GM12878 (cell line): Measurements from ENCODE around the gene LETM1. TPM values are rescaled to one million over a fixed set of nuclear protein-coding genes. Genes with fewer than 3 reads are reported as not detected.
A peak's percentile ranks its signal among the peaks of the same experiment; 100 is the strongest.

Experiments used
- ATAC-seq: fragments of 200-7000 bp; cut with Tn5 transposase; 3 replicates; pipeline ENCODE4 v1.9.1; 2020; ENCODE audit warnings: mild to moderate bottlenecking, moderate library complexity
- BruUV-seq: library from RNA; stranded (reverse); fragments of 400-500 nt; replicated peaks from 2 replicates; lab custom pipeline; 2021; lab: Mats Ljungman, UMichigan
- CTCF ChIA-PET: fragments of 300-600 bp; sonication (Branson Sonifier 250); formaldehyde crosslinking; extraction: SDS; loops from one replicate; lab custom pipeline; 2021; ENCODE audit warnings: inconsistent platforms; lab: Yijun Ruan, JAX
- POLR2A ChIA-PET: fragments of 350-600 bp; formaldehyde crosslinking; extraction: SDS; loops from one replicate; lab custom pipeline; 2021; ENCODE audit warnings: inconsistent platforms; lab: Charles Lee
- RAD21 ChIA-PET: fragments of 300-600 bp; sonication (Branson Sonifier 250); formaldehyde crosslinking; loops from one replicate; lab custom pipeline; 2023; ENCODE audit warnings: antibody characterized with exemption; ENCODE audit not compliant: unreplicated experiment; lab: Charles Lee
- SMC1A ChIA-PET: fragments of 300-600 bp; sonication (Branson Sonifier 250); formaldehyde crosslinking; loops from one replicate; lab custom pipeline; 2023; ENCODE audit not compliant: unreplicated experiment, uncharacterized antibody; lab: Charles Lee
- DNase-seq: peaks from one replicate; pipeline ENCODE4 v3.0.0-alpha.2; 2011; ENCODE audit warnings: low read depth, low spot score
- FAIRE-seq: peaks from 3 replicates; lab custom pipeline; 2011; peaks lifted over from hg19 to GRCh38; lab: Jason Lieb, UNC
- H2AFZ ChIP-seq: 2 replicates; pipeline ENCODE4 v1.6.0; 2011; ENCODE audit warnings: low read depth, low read length, control low read depth; ENCODE audit not compliant: control insufficient read depth
- H3K27ac ChIP-seq: 2 replicates; pipeline ENCODE4 v1.5.1; 2011; ENCODE audit warnings: control low read depth; ENCODE audit not compliant: control insufficient read depth, insufficient read depth
- H3K27me3 ChIP-seq, 2 experiments: replicated peaks in 1 of 2; 2 replicates each; pipeline versions ENCODE4 v1.6.0 to v1.6.1; 2011; ENCODE audit warnings: low read length in 1 of 2; ENCODE audit not compliant: control insufficient read depth in 2 of 2, insufficient read depth in 2 of 2
- H3K36me3 ChIP-seq, 2 experiments: 2 replicates each; pipeline ENCODE4 v1.5.1; 2011; ENCODE audit warnings: low read length in 1 of 2; ENCODE audit not compliant: control insufficient read depth in 2 of 2, insufficient read depth in 2 of 2
- H3K4me1 ChIP-seq: 2 replicates; pipeline ENCODE4 v1.6.1; 2011; ENCODE audit warnings: mild to moderate bottlenecking, low read length, moderate library complexity, mixed read lengths; ENCODE audit not compliant: control insufficient read depth, insufficient read depth
- H3K4me2 ChIP-seq: 2 replicates; pipeline ENCODE4 v1.6.0; 2011; ENCODE audit warnings: control low read depth; ENCODE audit not compliant: control insufficient read depth, insufficient read depth
- H3K4me3 ChIP-seq: fragments of 200-600 bp; sonication (generic); 2 replicates; pipeline ENCODE4 v1.5.1; 2016
- H3K79me2 ChIP-seq: 2 replicates; pipeline ENCODE4 v1.6.0; 2011; ENCODE audit warnings: low read length; ENCODE audit not compliant: control insufficient read depth, insufficient read depth
- H3K9ac ChIP-seq: 2 replicates; pipeline ENCODE4 v1.8.0; 2011; ENCODE audit warnings: low read length, control low read depth, mixed read lengths; ENCODE audit not compliant: control insufficient read depth, insufficient read depth
- H3K9me3 ChIP-seq: replicated peaks from 3 replicates; pipeline ENCODE4 v1.5.1; 2011; ENCODE audit warnings: mild to moderate bottlenecking, low read length; ENCODE audit not compliant: control insufficient read depth, insufficient read depth
- H4K20me1 ChIP-seq: 2 replicates; pipeline ENCODE4 v1.6.0; 2011; ENCODE audit not compliant: control insufficient read depth, insufficient read depth
- BRCA1 ChIP-seq: IDR thresholded peaks from 2 replicates; pipeline ENCODE4 v1.6.1; 2011; ENCODE audit warnings: low read depth, low read length, improper control_type of control experiment
- CREB1 ChIP-seq: IDR thresholded peaks from 2 replicates; pipeline ENCODE4 v1.6.1; 2012; ENCODE audit warnings: low read depth, mild to moderate bottlenecking, inconsistent platforms
- LARP7 ChIP-seq: fragments of 450-650 bp; IDR thresholded peaks from 2 replicates; pipeline ENCODE4 v1.6.1; 2017; ENCODE audit warnings: mild to moderate bottlenecking
- MYC ChIP-seq: IDR thresholded peaks from 2 replicates; pipeline ENCODE4 v1.6.1; 2011; ENCODE audit warnings: mild to moderate bottlenecking, low read length, moderate library complexity, inconsistent platforms; ENCODE audit not compliant: insufficient read depth, insufficient replicate concordance, insufficient read length, severe bottlenecking
- NBN ChIP-seq: fragments of 450-650 bp; IDR thresholded peaks from 2 replicates; pipeline ENCODE4 v1.6.1; 2016
- NFIC ChIP-seq: IDR thresholded peaks from 2 replicates; pipeline ENCODE4 v1.6.1; 2012; ENCODE audit warnings: low read depth, mild to moderate bottlenecking, inconsistent platforms, low read length, moderate library complexity
- POLR2AphosphoS5 ChIP-seq: IDR thresholded peaks from 2 replicates; pipeline ENCODE4 v1.6.1; 2011; ENCODE audit warnings: mild to moderate bottlenecking, low read length, inconsistent platforms
- POU2F2 ChIP-seq: IDR thresholded peaks from 3 replicates; pipeline ENCODE4 v1.6.1; 2011; ENCODE audit warnings: low read depth, mild to moderate bottlenecking, low read length, borderline replicate concordance
- RBBP5 ChIP-seq: fragments of 200-600 bp; sonication (generic); conservative IDR thresholded peaks from 2 replicates; pipeline ENCODE4 v1.6.1; 2016
- ZNF207 ChIP-seq: fragments of 450-650 bp; IDR thresholded peaks from 2 replicates; pipeline ENCODE4 v1.6.1; 2014; ENCODE audit warnings: antibody characterized with exemption, mild to moderate bottlenecking, borderline replicate concordance
- WGBS: methylation state at CpG from one replicate; pipeline ENCODE4 v1.1.6; 2016; ENCODE audit warnings: low lambda C conversion rate; ENCODE audit not compliant: insufficient replicate concordance, insufficient coverage; ENCODE audit errors: missing lambda C conversion rate; 5-methylcytosine and 5-hydroxymethylcytosine counted together
- in situ Hi-C: fragments of 300-500 bp; cut with MboI; formaldehyde crosslinking; loops from 9 replicates; pipeline ENCODE4 v1.14.3; 2018; ENCODE audit warnings: mixed read lengths
- intact Hi-C: fragments of 100-400 bp; cut with micrococcal nuclease; formaldehyde crosslinking; loops from one replicate; pipeline ENCODE4 v1.14.2; 2022; ENCODE audit not compliant: unreplicated experiment
- polyA plus RNA-seq, 11 experiments: library from polyadenylated mRNA; depleted of rRNA in 4 of 11; unstranded in 6 of 11; stranded (reverse) in 5 of 11; fragments of >200 nt; fragmentation: Nextera tagmentation in 4 of 11; fragmentation: Illumina TruSeq in 1 of 11; extraction: Ambion mirVana in 4 of 11; extraction: Trizol in 1 of 11; gene quantifications; 1 replicate in 1 of 11; 2 replicates in 10 of 11; pipeline versions ENCODE4 v1.2.1 to v1.2.3, GENCODE V29; 2011 to 2016; ENCODE audit warnings: inconsistent platforms in 2 of 11, missing spikeins in 2 of 11, low read depth in 1 of 11
- total RNA-seq, 4 experiments: library from RNA; depleted of rRNA in 3 of 4; stranded (reverse); fragments of >200 nt in 3 of 4; fragmentation: Illumina TruSeq in 1 of 4; extraction: Trizol in 1 of 4; gene quantifications; 2 replicates each; pipeline versions ENCODE4 v1.2.1 to v1.2.3, GENCODE V29; 2013 to 2021
- TF ChIP-seq, protein P1 (sequence below): fragments of 450-650 bp; conservative IDR thresholded peaks from 2 replicates; pipeline ENCODE4 v1.6.1; 2017; ENCODE audit warnings: mild to moderate bottlenecking, moderate library complexity
- TF ChIP-seq, protein P2 (sequence below): fragments of 450-650 bp; IDR thresholded peaks from 2 replicates; pipeline ENCODE4 v1.6.1; 2017; ENCODE audit warnings: mild to moderate bottlenecking, moderate library complexity
- TF ChIP-seq, protein P3 (sequence below): IDR thresholded peaks from 2 replicates; pipeline ENCODE4 v1.6.1; 2012; ENCODE audit warnings: low read depth, low read length, improper control_type of control experiment
- TF ChIP-seq, protein P4 (sequence below): fragments of 450-650 bp; IDR thresholded peaks from 2 replicates; pipeline ENCODE4 v1.6.1; 2017; ENCODE audit warnings: low read depth, mild to moderate bottlenecking, moderate library complexity

Gene LETM1
- total and polyA plus RNA-seq, 10 of the 15 experiments (the other 5 are each of a cell fraction or from before 2014, with no cell fraction given): 2.6 to 65.2 (median 30.2) TPM

DNA sequence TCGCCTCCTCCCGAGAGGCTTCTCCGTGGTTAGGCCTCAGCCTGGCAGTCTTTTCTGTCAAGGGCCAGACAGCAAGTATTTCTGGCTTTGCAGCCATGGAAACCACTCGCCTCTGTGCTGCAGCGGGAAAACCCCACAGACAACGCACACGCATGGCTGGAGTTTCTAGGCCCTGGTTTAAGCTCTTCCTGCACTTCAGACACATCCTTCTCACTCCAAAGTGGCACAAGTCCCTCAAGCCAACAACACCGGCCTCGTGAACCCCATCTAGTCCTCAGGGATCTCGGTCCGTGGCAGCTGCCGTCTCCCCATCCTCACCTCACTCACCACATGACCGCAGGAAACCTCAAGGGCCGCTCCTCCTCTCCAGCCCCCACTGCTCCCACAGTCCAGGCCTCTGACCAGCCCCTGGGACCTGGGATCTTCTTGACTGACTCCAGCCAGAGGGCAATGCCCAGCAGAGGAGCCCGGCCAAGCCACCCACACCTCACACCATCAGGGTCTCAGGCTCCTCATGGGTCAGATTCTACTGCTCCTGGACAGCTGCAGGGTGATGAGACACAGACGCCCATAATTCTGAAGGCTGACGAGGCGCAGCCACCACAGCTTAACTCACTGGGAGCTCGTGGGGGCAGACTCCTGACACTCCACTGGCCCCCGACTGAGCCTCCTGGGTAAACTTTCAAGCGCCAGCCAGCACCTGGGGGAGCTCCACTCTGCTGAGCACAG is 21.7 kb downstream of the LETM1 start:
- Histone ChIP-seq H3K4me2 (peak overlapping the region; percentile 89), H3K9me3 (no peaks in the 10 kb centered on the region), H3K79me2 (peaks cover 2% of the 10 kb centered on the region), H3K27ac (peak overlapping the region; percentile 87), H3K36me3 (peaks cover 20 to 32% of the 10 kb centered on the region in 2 experiments), H3K27me3 (no peaks in the 10 kb centered on the region), H3K4me1 (peaks cover 30% of the 10 kb centered on the region), H3K4me3 (no peak overlapping the region), H2AFZ (peak overlapping the region; percentile 88), H3K9ac (peak overlapping the region; percentile 32), H4K20me1 (no peaks in the 10 kb centered on the region)
- DNase-seq (peak; percentile 55), ATAC-seq (peak; percentile 96), FAIRE-seq (peak; percentile 92)
- 9% methylated on average over 21 of the region's 21 CpGs for WGBS
- SMC1A ChIA-PET: interaction anchor here (0.8 to 3.3 kb wide), 9 partner anchors 12 to 65 kb away, joined by 3 to 25 read pairs (median 4); no protein-coding TSS in a partner anchor
- intact Hi-C loops: loop anchor here (1.0 kb wide), 1 partner anchor 65 kb away; no protein-coding TSS in a partner anchor
- RAD21 ChIA-PET: interaction anchor here (0.8 to 2.1 kb wide), 5 partner anchors 21 to 68 kb away, joined by 3 to 16 read pairs (median 3); no protein-coding TSS in a partner anchor
- BruUV-seq: TSS peak; percentile 32
- in situ Hi-C loops: no loop called here
- POLR2A ChIA-PET: interaction anchor here (0.5 to 1.6 kb wide), 8 partner anchors 9 to 575 kb away, joined by 3 to 8 read pairs (median 3); partner anchors contain the start of genes NSD2, TACC3 and TMEM129
- CTCF ChIA-PET: interaction anchor here (1.1 to 3.3 kb wide), 7 partner anchors 10 to 141 kb away, joined by 3 to 20 read pairs (median 6); partner anchors contain the start of gene LETM1
- TF ChIP-seq, protein P1, sequence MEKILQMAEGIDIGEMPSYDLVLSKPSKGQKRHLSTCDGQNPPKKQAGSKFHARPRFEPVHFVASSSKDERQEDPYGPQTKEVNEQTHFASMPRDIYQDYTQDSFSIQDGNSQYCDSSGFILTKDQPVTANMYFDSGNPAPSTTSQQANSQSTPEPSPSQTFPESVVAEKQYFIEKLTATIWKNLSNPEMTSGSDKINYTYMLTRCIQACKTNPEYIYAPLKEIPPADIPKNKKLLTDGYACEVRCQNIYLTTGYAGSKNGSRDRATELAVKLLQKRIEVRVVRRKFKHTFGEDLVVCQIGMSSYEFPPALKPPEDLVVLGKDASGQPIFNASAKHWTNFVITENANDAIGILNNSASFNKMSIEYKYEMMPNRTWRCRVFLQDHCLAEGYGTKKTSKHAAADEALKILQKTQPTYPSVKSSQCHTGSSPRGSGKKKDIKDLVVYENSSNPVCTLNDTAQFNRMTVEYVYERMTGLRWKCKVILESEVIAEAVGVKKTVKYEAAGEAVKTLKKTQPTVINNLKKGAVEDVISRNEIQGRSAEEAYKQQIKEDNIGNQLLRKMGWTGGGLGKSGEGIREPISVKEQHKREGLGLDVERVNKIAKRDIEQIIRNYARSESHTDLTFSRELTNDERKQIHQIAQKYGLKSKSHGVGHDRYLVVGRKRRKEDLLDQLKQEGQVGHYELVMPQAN: no peak
- TF ChIP-seq MYC (peak; percentile 29), RBBP5 (no peak), POLR2AphosphoS5 (no peak), NBN (peak; percentile 41; the same call in 1 of the 2 replicates), NFIC (no peak), CREB1 (no peak), BRCA1 (no peak), ZNF207 (no peak), POU2F2 (0 out of 3 replicates have a peak, but pooled peaks have one; percentile 9), LARP7 (no peak)
- TF ChIP-seq, protein P2, sequence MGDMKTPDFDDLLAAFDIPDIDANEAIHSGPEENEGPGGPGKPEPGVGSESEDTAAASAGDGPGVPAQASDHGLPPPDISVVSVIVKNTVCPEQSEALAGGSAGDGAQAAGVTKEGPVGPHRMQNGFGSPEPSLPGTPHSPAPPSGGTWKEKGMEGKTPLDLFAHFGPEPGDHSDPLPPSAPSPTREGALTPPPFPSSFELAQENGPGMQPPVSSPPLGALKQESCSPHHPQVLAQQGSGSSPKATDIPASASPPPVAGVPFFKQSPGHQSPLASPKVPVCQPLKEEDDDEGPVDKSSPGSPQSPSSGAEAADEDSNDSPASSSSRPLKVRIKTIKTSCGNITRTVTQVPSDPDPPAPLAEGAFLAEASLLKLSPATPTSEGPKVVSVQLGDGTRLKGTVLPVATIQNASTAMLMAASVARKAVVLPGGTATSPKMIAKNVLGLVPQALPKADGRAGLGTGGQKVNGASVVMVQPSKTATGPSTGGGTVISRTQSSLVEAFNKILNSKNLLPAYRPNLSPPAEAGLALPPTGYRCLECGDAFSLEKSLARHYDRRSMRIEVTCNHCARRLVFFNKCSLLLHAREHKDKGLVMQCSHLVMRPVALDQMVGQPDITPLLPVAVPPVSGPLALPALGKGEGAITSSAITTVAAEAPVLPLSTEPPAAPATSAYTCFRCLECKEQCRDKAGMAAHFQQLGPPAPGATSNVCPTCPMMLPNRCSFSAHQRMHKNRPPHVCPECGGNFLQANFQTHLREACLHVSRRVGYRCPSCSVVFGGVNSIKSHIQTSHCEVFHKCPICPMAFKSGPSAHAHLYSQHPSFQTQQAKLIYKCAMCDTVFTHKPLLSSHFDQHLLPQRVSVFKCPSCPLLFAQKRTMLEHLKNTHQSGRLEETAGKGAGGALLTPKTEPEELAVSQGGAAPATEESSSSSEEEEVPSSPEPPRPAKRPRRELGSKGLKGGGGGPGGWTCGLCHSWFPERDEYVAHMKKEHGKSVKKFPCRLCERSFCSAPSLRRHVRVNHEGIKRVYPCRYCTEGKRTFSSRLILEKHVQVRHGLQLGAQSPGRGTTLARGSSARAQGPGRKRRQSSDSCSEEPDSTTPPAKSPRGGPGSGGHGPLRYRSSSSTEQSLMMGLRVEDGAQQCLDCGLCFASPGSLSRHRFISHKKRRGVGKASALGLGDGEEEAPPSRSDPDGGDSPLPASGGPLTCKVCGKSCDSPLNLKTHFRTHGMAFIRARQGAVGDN: peak; percentile 83
- TF ChIP-seq, protein P3, sequence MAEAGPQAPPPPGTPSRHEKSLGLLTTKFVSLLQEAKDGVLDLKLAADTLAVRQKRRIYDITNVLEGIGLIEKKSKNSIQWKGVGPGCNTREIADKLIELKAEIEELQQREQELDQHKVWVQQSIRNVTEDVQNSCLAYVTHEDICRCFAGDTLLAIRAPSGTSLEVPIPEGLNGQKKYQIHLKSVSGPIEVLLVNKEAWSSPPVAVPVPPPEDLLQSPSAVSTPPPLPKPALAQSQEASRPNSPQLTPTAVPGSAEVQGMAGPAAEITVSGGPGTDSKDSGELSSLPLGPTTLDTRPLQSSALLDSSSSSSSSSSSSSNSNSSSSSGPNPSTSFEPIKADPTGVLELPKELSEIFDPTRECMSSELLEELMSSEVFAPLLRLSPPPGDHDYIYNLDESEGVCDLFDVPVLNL: no peak
- TF ChIP-seq, protein P4, sequence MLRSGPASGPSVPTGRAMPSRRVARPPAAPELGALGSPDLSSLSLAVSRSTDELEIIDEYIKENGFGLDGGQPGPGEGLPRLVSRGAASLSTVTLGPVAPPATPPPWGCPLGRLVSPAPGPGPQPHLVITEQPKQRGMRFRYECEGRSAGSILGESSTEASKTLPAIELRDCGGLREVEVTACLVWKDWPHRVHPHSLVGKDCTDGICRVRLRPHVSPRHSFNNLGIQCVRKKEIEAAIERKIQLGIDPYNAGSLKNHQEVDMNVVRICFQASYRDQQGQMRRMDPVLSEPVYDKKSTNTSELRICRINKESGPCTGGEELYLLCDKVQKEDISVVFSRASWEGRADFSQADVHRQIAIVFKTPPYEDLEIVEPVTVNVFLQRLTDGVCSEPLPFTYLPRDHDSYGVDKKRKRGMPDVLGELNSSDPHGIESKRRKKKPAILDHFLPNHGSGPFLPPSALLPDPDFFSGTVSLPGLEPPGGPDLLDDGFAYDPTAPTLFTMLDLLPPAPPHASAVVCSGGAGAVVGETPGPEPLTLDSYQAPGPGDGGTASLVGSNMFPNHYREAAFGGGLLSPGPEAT: peak; percentile 42; the same call in 1 of the 2 replicates
